WTC11 (cell line): ENCODE measurements around the gene RBM34. TPM values are rescaled to one million over a fixed set of nuclear protein-coding genes. Genes with fewer than 3 reads are reported as not detected.
"Not testable (repeated sequence)": the region's sequence is repeated elsewhere in the genome, so short reads cannot be mapped to it uniquely, and the experiment has no call there.

ENCODE experiments used
- ATAC-seq: fragments of 200-7000 bp; cut with Tn5 transposase; 2 replicates; pipeline ENCODE4 v1.10.0; 2021; ENCODE audit warnings: mild to moderate bottlenecking, moderate library complexity
- CTCF ChIA-PET: fragments of 300-600 bp; sonication (Branson Sonifier 250); formaldehyde crosslinking; loops from one replicate; lab custom pipeline; 2021; ENCODE audit warnings: antibody characterized with exemption; lab: Charles Lee
- POLR2A ChIA-PET: fragments of 350-600 bp; sonication (Branson Sonifier 250); formaldehyde crosslinking; loops from one replicate; lab custom pipeline; 2021; ENCODE audit warnings: antibody characterized with exemption; lab: Charles Lee
- DNase-seq: peaks from one replicate; pipeline ENCODE4 v3.0.0; 2021; ENCODE audit warnings: low spot score
- H3K27ac Mint-ChIP-seq: 2 replicates; pipeline ENCODE4 v1.8.0; 2021; ENCODE audit warnings: mixed read lengths
- H3K27me3 Mint-ChIP-seq: 2 replicates; pipeline ENCODE4 v1.8.0; 2021; ENCODE audit warnings: low read depth, mild to moderate bottlenecking, moderate library complexity, mixed read lengths
- H3K36me3 Mint-ChIP-seq: 2 replicates; pipeline ENCODE4 v1.8.0; 2021; ENCODE audit warnings: mixed read lengths
- H3K4me1 Mint-ChIP-seq: 2 replicates; pipeline ENCODE4 v1.8.0; 2022; ENCODE audit warnings: mixed read lengths
- H3K4me3 Mint-ChIP-seq: 2 replicates; pipeline ENCODE4 v1.8.0; 2021; ENCODE audit warnings: mild to moderate bottlenecking, moderate library complexity, mixed read lengths
- H3K9me3 Mint-ChIP-seq: 2 replicates; pipeline ENCODE4 v1.8.0; 2021; ENCODE audit warnings: mixed read lengths
- ESRRA ChIP-seq: sonication (generic); formaldehyde crosslinking; IDR thresholded peaks from 2 replicates; pipeline ENCODE4 v1.8.1; 2022; ENCODE audit warnings: mild to moderate bottlenecking, missing genetic modification reagents, borderline replicate concordance
- MYBL2 ChIP-seq: sonication (generic); formaldehyde crosslinking; IDR thresholded peaks from 2 replicates; pipeline ENCODE4 v1.8.1; 2023; ENCODE audit warnings: mild to moderate bottlenecking, moderate library complexity, missing genetic modification reagents
- PREB ChIP-seq: sonication (generic); formaldehyde crosslinking; IDR thresholded peaks from 2 replicates; pipeline ENCODE4 v1.8.1; 2022; ENCODE audit warnings: mild to moderate bottlenecking, missing genetic modification reagents, moderate library complexity, borderline replicate concordance
- SMAD3 ChIP-seq: sonication (generic); formaldehyde crosslinking; IDR thresholded peaks from 2 replicates; pipeline ENCODE4 v1.8.0; 2022; ENCODE audit warnings: missing genetic modification reagents, mild to moderate bottlenecking, borderline replicate concordance
- SOX15 ChIP-seq: fragments of 250-450 bp; sonication (Bioruptor Pico); IDR thresholded peaks from 2 replicates; pipeline ENCODE4 v1.9.0; 2021; ENCODE audit warnings: mild to moderate bottlenecking
- SP1 ChIP-seq: sonication (generic); formaldehyde crosslinking; conservative IDR thresholded peaks from 2 replicates; pipeline ENCODE4 v1.8.1; 2022; ENCODE audit warnings: missing genetic modification reagents
- ZNF232 ChIP-seq: sonication (generic); formaldehyde crosslinking; IDR thresholded peaks from 2 replicates; pipeline ENCODE4 v1.8.0; 2022; ENCODE audit warnings: mild to moderate bottlenecking, missing genetic modification reagents
- ZNF263 ChIP-seq: sonication (generic); formaldehyde crosslinking; IDR thresholded peaks from 2 replicates; pipeline ENCODE4 v1.8.1; 2022; ENCODE audit warnings: low read depth, mild to moderate bottlenecking, moderate library complexity, missing genetic modification reagents
- ZNF396 ChIP-seq: fragments of 250-450 bp; sonication (Bioruptor Pico); IDR thresholded peaks from 2 replicates; pipeline ENCODE4 v1.8.0; 2021; ENCODE audit warnings: mild to moderate bottlenecking, moderate library complexity, borderline replicate concordance
- total RNA-seq: library from RNA; stranded (reverse); gene quantifications from 3 replicates; pipeline ENCODE4 v1.2.3, GENCODE V29; 2021
- TF ChIP-seq, protein P1 (sequence below): fragments of 250-450 bp; sonication (Bioruptor Pico); IDR thresholded peaks from 2 replicates; pipeline ENCODE4 v1.9.0; 2021; ENCODE audit warnings: mild to moderate bottlenecking
- TF ChIP-seq, protein P2 (sequence below): sonication (generic); formaldehyde crosslinking; IDR thresholded peaks from 2 replicates; pipeline ENCODE4 v1.8.1; 2022; ENCODE audit warnings: missing genetic modification reagents, borderline replicate concordance

Gene RBM34
- total RNA-seq, 1 experiment from 2014 or later = 112 TPM

- ATAC-seq = no peak
- Mint-ChIP-seq H3K4me1 (peaks cover 15% of the 10 kb centered on the region), H3K4me3 (no peak overlapping the region), H3K27me3 (no peaks in the 10 kb centered on the region), H3K27ac (no peak overlapping the region), H3K9me3 (no peaks in the 10 kb centered on the region), H3K36me3 (no peaks in the 10 kb centered on the region)
- no peak for DNase-seq
- POLR2A ChIA-PET = no interaction called here
- no peak for TF ChIP-seq MYBL2
- no peak for TF ChIP-seq SP1 (CRISPR knock-in tag)
- TF ChIP-seq ESRRA (CRISPR knock-in tag) = no peak
- TF ChIP-seq PREB (CRISPR knock-in tag) = no peak
- CTCF ChIA-PET = no interaction called here
Measured at GRCh38 chr1:235098547-235098946, 62.5 kb downstream of the RBM34 start.

GRCh38 chr1:235097501-235097900 is 63.5 kb downstream of the RBM34 start:
- H3K4me3 Mint-ChIP-seq, DNase-seq, H3K27me3 Mint-ChIP-seq, CTCF ChIA-PET, ATAC-seq, H3K27ac Mint-ChIP-seq, POLR2A ChIA-PET, H3K9me3 Mint-ChIP-seq, H3K36me3 Mint-ChIP-seq: not testable (repeated sequence)
- peaks cover 21% of the 10 kb centered on the region for H3K4me1 Mint-ChIP-seq

- H3K4me1 Mint-ChIP-seq = peaks cover 25% of the 10 kb centered on the region
- ATAC-seq = no peak
- no peak overlapping the region for H3K27ac Mint-ChIP-seq
- CTCF ChIA-PET = interaction anchor here (0.5 to 1.7 kb wide), 3 partner anchors 9 to 368 kb away, joined by 3 to 6 read pairs (median 4); no protein-coding TSS in a partner anchor
- no peak for DNase-seq
- H3K4me3 Mint-ChIP-seq = no peak overlapping the region
- no peaks in the 10 kb centered on the region; the same call in 1 of the 2 replicates for H3K27me3 Mint-ChIP-seq
- no peaks in the 10 kb centered on the region for H3K9me3 Mint-ChIP-seq
- POLR2A ChIA-PET = interaction anchor here (0.5 kb wide), 1 partner anchor 600 kb away, joined by 3 read pairs; no protein-coding TSS in a partner anchor
- TF ChIP-seq, protein P1, sequence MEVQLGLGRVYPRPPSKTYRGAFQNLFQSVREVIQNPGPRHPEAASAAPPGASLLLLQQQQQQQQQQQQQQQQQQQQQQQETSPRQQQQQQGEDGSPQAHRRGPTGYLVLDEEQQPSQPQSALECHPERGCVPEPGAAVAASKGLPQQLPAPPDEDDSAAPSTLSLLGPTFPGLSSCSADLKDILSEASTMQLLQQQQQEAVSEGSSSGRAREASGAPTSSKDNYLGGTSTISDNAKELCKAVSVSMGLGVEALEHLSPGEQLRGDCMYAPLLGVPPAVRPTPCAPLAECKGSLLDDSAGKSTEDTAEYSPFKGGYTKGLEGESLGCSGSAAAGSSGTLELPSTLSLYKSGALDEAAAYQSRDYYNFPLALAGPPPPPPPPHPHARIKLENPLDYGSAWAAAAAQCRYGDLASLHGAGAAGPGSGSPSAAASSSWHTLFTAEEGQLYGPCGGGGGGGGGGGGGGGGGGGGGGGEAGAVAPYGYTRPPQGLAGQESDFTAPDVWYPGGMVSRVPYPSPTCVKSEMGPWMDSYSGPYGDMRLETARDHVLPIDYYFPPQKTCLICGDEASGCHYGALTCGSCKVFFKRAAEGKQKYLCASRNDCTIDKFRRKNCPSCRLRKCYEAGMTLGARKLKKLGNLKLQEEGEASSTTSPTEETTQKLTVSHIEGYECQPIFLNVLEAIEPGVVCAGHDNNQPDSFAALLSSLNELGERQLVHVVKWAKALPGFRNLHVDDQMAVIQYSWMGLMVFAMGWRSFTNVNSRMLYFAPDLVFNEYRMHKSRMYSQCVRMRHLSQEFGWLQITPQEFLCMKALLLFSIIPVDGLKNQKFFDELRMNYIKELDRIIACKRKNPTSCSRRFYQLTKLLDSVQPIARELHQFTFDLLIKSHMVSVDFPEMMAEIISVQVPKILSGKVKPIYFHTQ = no peak
- TF ChIP-seq ZNF396 (CRISPR knock-in tag) = no peak
- no peak for TF ChIP-seq ZNF263 (CRISPR knock-in tag)
- TF ChIP-seq SOX15 (CRISPR knock-in tag) = no peak
- TF ChIP-seq, protein P2, sequence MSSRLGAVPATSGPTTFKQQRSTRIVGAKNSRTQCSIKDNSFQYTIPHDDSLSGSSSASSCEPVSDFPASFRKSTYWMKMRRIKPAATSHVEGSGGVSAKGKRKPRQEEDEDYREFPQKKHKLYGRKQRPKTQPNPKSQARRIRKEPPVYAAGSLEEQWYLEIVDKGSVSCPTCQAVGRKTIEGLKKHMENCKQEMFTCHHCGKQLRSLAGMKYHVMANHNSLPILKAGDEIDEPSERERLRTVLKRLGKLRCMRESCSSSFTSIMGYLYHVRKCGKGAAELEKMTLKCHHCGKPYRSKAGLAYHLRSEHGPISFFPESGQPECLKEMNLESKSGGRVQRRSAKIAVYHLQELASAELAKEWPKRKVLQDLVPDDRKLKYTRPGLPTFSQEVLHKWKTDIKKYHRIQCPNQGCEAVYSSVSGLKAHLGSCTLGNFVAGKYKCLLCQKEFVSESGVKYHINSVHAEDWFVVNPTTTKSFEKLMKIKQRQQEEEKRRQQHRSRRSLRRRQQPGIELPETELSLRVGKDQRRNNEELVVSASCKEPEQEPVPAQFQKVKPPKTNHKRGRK (CRISPR knock-in tag) = no peak
- no peak for TF ChIP-seq SMAD3 (CRISPR knock-in tag)
- no peak for TF ChIP-seq ZNF232 (CRISPR knock-in tag)
- no peaks in the 10 kb centered on the region for H3K36me3 Mint-ChIP-seq
Measured at GRCh38 chr1:235095938-235096562, 65.0 kb downstream of the RBM34 start.
